ENCODE measurements around the gene RHD. TPM values are rescaled to one million over a fixed set of nuclear protein-coding genes. Genes with fewer than 3 reads are reported as not detected.
A peak's percentile ranks its signal among the peaks of the same experiment; 100 is the strongest.

RHD gene
- total and polyA plus RNA-seq, 2 of the 4 experiments (the other 2 are of a cell fraction), result not detected

GRCh38 chr1:25347556-25347955 lies 75.2 kb downstream of the RHD start:
- Histone ChIP-seq H4K20me1 (ENCODE audit: insufficient read depth, low read length) (peaks cover 21% of the 10 kb centered on the region), H4K5ac (ENCODE audit: low read depth, low read length) (no peak overlapping the region), H2BK5ac (ENCODE audit: low read depth, low read length, poor library complexity, severe bottlenecking) (no peak overlapping the region), H3K4me3 (ENCODE audit: insufficient read depth, low read depth, low read length) (no peak overlapping the region), H3K4ac (ENCODE audit: low read depth, low read length) (no peak overlapping the region), H2AK5ac (ENCODE audit: low read depth, low read length) (no peak overlapping the region), H3K9ac (ENCODE audit: low read depth, low read length) (no peak overlapping the region), H4K8ac (ENCODE audit: low read depth in 2 of 2, low read length in 2 of 2) (no peak overlapping the region), H3K36me3 (ENCODE audit: control insufficient read depth, insufficient read depth, low read length) (peaks cover 21% of the 10 kb centered on the region), H3K4me2 (ENCODE audit: low read depth, low read length) (no peak overlapping the region), H3K27ac (ENCODE audit: insufficient read depth, low read length) (no peak overlapping the region), H3K27me3 (ENCODE audit: control insufficient read depth, insufficient read depth, low read length) (no peaks in the 10 kb centered on the region), H3K14ac (replicated peaks; ENCODE audit: low read depth, low read length) (no peak overlapping the region), H2AFZ (replicated peaks; ENCODE audit: low read length, poor library complexity) (no peak overlapping the region), H3K23ac (ENCODE audit: low read depth, low read length) (peak overlapping the region; percentile 25; the same call in 1 of the 2 replicates), H2BK120ac (ENCODE audit: low read depth, low read length) (no peak overlapping the region), H3K56ac (ENCODE audit: extremely low read depth, insufficient read depth, low read length) (no peak overlapping the region), H3K9me1 (ENCODE audit: insufficient read depth, low read length) (peaks cover 7% of the 10 kb centered on the region; the same call in 1 of the 2 replicates), H2BK20ac (ENCODE audit: low read depth, low read length) (no peak overlapping the region), H2AK9ac (replicated peaks; ENCODE audit: low read depth, low read length, poor library complexity) (no peak overlapping the region), H3K4me1 (ENCODE audit: control insufficient read depth, insufficient read depth, low read length) (peaks cover 3% of the 10 kb centered on the region), H2BK15ac (ENCODE audit: low read depth, low read length) (no peak overlapping the region), H3K9me3 (ENCODE audit: control insufficient read depth, insufficient read depth, low read length) (no peaks in the 10 kb centered on the region), H3K18ac (ENCODE audit: low read depth, low read length) (no peak overlapping the region), H3K79me1 (ENCODE audit: low read depth in 1 of 2, low read length in 2 of 2) (peaks cover 31 to 57% of the 10 kb centered on the region in 2 experiments), H4K91ac (ENCODE audit: insufficient read depth, low read depth, low read length) (no peak overlapping the region)
- DNase-seq, result no peak
- ChIA-PET CTCF (interaction anchor here (0.6 kb wide), 1 partner anchor 108 kb away, joined by 3 read pairs; no protein-coding TSS in a partner anchor), POLR2A (ENCODE audit: unreplicated experiment) (no interaction called here)
- intact Hi-C loops (cut with micrococcal nuclease), result no loop called here
- dilution Hi-C loops (cut with HindIII; ENCODE audit: low sequenced_read_pairs, unreplicated experiment), result no loop called here
- no peak for ATAC-seq (ENCODE audit: low read depth)
- in situ Hi-C loops (cut with MboI; ENCODE audit: low sequenced_read_pairs), result no loop called here
- no peak for TF ChIP-seq ELK1 (IDR thresholded peaks at IDR 0.05; ENCODE audit: borderline replicate concordance, low read depth, low read length)
- BruUV-seq (replicated peaks), result no TSS peak
- WGBS, 2 experiments (ENCODE audit: extremely low coverage in 2 of 2, insufficient read length in 1 of 2), result no CpG with 5 or more reads among the region's 2 CpGs

All from IMR-90 (cell line).